GM21367 (cell line): ENCODE data around the gene SLC24A3.
"Not testable (repeated sequence)": the region's sequence is repeated elsewhere in the genome, so short reads cannot be mapped to it uniquely, and the experiment has no call there.

Source experiments
- ATAC-seq: cut with Tn5 transposase; IDR thresholded peaks from one replicate; pipeline ENCODE4 v1.9.1; 2021; ENCODE audit not compliant: unreplicated experiment

The SLC24A3 gene

DNA sequence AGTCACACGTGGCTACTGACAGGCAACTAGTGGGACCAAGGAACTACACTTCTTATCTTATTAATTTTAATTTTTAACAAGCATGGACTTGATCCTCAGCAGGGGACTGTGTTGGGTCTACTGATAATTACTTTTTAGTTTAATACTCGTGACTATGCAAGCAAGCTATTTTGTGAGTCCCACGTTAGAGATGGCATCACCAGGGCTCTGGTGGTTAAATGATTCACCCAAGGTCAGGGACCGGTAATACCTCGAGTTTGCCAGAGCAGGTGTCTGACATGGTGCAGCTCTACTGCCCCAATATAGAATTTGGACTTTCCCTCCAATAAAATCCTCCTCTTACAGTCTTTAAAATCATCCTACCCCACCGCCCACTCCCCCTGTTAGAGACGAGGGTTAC lies 447.0 kb downstream of the SLC24A3 start:
- ATAC-seq, result no peak

DNA sequence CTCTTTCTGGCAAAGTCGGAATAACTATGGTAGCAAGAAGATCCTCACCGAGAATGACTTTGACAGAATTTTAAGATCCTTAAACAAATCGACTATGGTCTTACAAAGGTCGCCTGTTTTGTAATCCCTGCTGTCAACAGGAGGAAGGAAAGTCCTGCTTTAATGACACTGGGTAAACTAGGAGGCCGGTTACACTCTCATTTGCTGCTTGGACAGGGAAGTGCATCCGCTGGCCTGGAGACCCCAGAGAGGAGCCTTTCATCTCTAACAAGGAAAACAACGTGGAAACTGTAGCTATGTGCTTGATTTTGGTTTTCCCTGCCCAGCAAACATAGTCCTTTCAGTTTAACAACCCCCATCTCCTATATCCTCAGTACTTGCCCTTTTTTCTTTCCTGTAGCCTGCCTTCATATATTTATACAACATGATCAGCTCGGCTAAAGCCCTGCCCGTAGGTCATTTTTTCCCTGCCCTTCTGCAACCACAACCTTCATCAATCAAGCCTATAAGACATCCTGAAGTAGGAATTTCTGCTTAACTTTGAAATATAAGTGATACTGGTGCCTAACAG lies 448.5 kb downstream of the SLC24A3 start:
- no peak for ATAC-seq

DNA sequence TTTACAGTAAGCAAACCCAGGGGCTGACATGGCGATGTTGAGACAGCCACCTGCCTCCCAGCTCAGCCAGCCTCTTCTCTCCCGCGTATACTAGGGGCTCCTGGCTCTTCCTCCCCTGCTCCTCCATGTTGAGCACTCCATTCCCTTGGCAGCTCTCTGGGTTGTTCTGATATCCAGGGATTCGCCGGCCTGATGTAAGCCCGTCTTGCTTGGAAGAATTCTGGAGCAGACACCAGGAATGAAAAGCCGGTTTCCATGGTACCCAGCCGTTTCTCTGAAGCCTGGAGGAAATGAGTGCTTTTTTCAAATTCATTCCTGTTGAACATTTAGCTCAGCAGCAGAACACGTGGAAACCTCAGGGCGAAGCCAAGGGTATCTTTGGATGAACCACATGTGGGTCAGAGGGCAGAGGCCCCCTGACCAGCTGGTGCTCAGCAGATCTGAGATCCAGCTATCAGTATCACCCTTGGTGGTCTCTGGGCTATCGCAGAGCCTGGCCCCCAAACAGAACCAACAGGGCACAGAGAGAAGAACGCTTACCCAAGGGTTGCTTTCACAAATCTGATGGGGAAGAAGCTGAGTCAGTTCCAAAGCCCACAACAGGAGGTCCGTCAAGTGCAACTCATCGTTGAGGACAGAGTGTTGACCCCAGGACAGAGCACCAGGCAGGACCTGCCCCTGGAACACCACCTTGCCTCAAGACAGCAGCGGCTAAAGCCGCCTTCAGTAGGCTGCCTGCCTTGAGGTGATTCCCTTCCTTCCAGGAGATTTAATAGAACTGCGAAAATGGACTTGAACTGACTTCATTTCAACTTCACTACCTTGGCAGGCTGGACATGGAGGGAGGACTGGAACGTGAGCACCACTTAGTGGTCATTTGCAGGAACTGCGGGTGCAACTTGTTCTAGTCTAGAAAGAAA lies 449.5 kb downstream of the SLC24A3 start:
- ATAC-seq, result no peak

DNA sequence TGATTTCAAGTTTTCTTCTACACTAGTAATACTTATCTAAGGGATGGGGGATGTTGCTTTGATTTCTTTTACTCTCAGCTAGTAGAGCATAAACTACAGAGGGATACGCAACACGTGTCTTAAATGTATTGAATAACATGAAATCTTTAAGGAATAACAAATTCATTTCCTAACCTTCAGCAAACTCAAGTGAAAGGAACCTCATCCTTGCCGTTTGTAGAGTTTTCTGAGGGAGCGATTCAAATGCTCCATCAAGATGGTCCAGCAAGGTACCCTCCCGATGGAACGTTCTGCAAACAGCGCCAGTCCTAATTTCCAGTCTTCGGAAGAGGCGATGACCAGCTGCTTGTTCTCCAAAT lies 450.2 kb downstream of the SLC24A3 start:
- ATAC-seq, result no peak

DNA sequence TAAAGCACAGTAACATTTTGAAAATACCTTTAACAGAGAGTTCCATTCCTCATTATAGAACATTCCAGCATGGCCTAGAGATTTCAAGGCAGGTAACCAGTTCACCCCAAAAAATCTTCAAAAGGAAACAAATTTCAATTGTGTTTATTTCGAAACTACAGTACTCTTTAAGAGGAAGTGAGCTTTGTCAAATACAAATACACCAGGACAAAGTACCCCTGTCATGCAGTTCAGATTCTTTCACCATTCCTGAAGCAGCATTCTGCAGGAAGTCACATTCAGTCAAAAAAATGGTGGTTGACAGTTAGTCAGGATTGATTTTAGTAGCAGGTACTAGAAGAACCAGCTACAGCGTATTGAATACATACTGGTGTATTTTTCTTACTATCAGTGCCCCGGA lies 456.0 kb downstream of the SLC24A3 start:
- no peak for ATAC-seq

DNA sequence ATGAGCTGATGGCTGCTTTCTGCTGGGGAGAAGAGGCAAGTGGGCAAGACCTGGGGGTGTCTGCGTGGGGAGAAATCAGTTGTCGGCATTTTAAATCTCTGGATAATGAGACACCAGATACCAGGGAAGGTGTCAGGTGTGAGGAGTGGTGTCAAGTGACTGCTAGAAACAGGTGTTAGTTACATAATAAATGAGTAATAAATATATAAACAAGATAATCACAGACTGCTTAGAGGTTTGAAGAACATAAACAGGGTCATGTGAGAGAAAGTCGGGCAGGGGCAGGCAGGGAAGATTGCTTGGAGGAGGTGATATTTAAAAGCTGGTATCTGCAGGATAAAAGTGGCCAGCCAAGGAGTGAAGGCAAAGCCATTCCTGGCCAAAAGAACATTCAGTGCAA lies 458.4 kb downstream of the SLC24A3 start:
- ATAC-seq, result no peak

DNA sequence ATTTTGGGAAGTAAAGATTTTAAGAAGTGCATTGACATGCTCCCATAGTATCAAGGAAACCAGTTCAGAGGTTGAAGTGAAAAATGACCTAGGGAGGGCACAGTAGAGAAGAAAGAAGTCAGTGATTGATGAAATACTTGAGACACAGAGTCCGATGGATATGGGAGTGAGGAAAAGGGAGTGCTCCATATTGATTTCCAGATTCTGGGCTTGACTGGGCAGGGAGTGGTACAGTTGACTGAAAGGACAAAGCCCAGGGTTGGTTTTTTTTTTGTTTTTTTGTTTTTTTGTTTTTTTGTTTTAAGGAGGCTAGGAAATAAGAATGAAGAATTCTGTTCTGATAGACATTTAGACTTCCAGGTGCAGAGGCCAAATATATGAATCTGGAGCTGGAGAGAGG lies 458.9 kb downstream of the SLC24A3 start:
- ATAC-seq, result no peak

DNA sequence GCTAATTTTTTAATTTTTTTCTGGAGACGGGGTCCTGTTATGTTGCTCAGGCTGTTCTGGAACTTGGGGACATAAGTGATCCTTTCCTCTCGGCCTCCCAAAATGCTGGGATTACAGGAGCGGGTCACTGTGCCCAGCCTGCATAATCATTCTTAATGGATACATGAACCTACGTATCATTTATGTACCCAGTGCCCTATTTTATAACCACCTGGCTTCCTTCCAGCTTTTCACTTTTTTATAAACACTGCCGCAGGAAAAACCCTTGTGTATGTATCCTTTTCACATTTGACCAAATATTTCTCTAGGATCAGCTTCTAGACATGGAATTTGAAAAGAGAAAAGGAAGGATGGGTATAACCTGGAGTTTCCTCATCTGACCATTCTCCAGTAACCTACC lies 460.1 kb downstream of the SLC24A3 start:
- no peak for ATAC-seq

DNA sequence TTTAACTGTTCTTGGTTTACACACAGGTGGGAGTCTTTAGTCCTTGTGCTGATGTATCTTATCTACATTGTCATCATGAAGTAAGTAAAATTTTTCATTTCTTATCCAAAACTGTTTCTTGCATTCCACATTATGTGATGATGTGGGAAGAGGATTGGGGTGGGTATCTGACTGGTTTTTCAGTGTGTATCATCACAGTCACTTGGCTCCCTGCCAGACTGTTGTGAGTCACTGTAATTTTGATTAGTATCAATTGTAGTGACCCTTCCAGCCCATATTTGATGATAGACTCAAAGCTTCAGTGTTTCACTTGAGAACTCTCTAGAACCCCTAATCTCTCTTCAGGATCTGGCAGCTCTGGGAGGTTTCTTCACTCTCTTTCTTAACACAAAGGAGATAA lies 461.1 kb downstream of the SLC24A3 start:
- no peak for ATAC-seq

DNA sequence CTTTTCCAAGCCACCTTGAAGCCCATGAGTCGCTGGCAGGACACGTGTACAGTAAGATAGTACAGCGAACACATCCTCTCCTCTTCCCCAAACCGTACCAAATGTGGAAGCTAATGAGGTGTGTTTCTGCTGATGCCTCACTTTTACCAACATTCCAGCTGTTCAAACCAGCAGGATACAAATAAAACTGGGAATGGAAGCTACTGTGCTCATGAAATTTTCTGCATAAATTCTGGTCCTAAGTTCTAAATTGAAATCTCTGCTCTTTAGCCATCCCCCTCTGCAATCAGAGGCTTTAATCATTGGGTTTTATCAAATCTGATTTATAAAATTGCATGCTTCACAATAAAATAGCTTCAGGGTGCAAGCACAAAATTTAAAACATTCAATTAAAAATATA lies 463.8 kb downstream of the SLC24A3 start:
- ATAC-seq, result no peak

DNA sequence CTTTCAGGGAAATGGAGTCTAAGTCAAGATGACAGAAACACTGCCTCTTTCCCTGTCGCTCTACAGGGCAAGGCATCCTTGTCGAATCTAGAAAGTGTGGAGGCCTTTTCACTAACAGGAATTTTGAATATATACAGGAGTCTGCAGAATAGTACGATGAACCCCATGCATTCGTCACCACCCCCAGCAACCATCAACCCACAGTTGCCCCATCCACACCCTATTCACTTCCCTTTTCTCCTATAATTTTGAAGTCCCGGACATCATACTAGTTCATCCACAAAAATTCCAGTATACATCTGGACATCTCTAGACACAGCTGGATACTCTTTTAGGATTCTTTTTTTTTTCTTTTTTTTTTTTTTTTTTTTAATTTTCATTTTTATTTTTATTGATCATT lies 464.9 kb downstream of the SLC24A3 start:
- no peak for ATAC-seq

DNA sequence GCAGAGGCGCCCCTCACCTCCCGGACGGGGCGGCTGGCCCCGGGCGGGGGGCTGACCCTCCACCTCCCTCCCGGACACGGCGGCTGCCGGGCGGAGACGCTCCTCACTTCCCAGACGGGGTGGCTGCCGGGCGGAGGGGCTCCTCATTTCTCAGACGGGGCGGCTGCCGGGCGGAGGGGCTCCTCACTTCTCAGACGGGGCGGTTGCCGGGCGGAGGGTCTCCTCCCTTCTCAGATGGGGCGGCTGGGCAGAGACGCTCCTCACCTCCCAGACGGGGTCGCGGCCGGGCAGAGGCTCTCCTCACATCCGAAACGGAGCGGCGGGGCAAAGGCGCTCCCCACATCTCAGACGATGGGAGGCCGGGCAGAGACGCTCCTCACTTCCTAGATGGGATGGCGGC lies 466.1 kb downstream of the SLC24A3 start:
- ATAC-seq, result not testable (repeated sequence)

DNA sequence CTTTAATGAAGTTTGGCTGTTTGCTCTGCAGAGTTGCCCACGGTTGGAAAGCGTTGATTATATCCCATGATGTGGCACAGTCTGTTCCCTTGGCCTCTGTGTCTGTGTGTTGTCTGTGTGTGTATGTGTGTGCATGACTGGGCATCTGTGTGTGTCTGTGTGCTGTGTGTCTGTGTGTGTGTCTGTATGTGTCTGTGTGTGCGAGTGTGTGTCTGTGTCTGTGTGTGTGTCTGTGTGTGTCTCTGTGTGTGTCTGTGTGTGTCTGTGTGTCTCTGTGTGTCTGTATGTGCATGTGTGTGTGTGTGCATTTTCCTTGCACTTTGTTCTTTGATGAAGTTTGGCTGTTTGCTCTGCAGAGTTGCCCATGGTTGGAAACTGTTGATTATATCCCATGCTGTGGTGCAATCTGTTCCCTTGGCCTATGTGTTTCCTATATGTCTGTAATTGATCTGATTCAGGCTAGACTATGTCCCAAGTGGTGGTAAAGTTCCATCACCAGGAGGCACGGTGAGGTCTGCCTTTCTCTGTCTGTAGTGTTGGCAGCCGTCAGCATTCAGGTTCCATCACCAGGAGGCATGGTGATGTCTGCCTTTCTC lies 467.6 kb downstream of the SLC24A3 start:
- ATAC-seq, result no peak

DNA sequence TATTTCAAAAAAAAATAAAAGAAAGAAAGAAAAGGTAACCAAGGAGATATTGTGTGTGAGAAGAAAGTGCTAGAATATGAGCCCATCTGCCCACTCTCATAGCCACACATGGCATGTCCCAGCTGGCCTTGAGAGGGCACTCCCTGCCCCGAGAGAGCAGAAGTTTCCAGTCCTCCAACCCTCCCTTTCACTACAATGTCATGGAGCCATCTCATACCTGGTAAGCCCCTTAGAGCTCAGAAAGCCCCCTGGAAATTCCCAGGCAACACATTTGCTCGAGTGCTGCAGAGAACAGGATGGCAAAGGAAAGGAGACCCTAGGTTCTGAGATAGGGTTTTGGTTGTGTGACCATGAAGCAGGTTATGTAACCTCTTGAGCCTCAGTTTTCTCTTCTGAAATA lies 469.8 kb downstream of the SLC24A3 start:
- ATAC-seq, result no peak

DNA sequence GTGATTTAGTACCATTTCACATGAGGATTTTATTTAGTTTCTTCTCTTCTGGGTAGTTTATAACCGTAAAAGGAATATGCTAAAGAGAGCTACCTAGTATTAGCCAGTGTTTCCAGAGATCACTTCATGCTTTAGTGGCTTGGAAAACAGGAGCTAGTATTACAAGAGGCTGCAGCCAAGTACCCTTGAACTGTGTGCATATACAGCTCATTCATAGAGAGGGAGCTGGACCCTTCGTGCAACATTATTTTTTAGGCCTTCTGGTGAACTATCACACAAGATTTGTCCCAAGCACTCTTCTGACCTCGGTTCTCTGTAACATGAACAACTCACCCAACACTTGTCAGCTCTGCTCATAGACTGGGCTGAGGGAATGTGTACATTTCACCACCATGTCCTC lies 470.7 kb downstream of the SLC24A3 start:
- ATAC-seq, result no peak

DNA sequence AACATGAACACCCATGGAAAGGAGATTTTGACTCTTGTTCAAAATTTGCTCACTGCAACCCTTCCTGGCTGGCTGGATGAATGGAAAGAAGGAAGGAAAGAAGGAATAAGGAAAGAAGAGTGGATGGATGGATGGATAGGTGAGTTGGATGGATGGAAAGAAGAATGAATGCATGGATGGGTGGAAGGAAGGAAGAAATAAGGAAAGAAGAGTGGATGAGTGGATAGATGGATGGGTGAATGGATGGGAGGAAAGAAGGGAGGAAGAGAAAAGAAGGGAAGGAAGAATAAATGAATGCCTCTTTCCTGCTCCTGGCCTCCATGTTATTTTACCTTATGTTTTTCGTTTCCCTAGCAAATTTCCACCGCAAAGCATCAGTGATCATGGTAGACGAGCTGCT lies 471.4 kb downstream of the SLC24A3 start:
- ATAC-seq, result no peak

DNA sequence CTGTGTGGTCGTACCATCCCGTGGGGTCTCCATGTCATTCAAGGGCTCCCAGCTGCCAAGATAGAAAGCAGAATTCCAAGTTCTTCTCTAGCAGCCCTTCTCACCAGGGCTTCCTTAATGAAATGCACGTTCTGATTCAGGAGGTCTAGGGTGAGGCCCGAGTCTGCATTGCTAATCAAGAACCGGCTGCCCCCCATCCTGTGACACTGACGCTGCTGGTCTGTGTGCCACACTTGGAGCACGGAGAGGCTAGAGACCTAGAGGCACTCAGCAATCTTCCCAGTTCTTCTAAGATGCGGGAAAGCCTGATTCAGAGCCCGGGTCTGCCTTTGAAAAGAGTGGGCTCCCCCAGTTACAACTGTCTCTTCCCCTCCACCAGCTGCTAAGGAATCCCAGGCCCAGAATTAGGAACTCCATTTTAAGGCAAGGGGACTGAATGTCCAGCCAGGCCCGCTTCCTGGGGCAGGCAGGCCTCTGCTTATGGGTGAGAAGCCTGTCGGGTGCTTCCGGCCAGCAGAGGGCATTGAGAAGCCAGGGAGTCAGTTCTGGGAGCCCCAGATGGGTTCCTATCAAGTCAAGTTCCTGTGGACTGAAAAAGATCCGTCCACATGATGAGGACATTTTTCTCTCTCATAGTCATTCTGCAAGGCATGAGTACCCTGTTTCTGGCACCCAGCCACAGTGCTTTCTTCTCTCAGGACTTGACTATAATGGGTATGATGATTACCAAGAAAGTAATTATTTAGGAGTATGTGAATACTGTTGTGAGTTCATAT lies 475.8 kb downstream of the SLC24A3 start:
- no peak for ATAC-seq

DNA sequence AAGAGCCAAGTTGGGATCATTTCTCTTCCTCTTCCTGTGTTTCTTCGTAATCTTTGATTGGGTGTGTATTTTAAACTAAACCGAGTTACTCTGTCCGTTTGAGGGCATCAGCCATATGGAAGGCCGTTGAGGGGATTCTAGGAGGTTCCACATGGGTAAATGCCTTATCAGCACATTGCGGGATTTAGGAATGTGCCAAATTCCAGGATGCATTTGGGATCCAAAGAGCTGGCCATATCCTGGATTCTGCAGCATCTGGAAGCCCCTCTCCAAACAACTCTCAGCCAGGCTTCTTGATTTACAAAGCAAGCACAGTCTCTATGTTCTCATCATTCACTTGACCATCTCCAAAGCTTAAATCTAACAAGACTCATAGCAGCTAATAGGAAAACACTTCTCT lies 478.0 kb downstream of the SLC24A3 start:
- ATAC-seq, result no peak

DNA sequence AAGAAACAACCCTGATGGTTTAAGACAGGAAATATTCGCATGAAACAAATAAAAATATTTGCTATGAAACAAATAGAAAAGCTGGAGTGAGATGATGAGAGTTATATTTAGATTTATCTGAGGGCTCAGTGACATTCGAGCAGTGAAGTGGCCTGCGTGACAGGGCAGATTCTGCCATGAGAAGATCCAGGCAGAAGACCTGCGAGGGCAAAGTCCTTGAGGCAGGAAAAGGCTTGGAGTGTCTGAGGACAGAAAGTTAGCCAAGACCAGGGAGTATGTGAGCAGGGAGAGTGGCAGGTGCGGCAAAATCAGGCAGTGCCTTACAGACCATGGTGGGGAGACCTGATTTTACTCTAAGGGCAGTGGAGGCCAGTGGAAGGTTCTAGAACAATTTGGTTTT lies 478.7 kb downstream of the SLC24A3 start:
- ATAC-seq, result no peak

DNA sequence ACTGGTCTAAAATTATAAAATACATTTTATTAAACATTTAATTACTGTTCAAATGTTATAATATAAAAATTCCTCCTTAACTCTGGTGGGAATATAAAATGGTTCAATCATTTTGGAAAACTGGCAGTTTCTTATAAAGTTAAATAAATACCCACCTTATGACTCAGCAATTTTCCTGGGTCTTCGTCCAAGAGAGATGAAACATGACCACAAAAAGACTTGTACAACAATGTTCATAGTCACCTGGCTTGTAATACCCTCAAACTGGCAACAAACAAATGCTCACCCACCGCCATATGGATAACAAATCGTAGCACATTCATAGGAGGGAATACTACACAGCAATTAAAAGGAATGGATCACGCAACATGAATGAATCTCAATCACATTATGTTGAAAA lies 479.7 kb downstream of the SLC24A3 start:
- ATAC-seq, result no peak

DNA sequence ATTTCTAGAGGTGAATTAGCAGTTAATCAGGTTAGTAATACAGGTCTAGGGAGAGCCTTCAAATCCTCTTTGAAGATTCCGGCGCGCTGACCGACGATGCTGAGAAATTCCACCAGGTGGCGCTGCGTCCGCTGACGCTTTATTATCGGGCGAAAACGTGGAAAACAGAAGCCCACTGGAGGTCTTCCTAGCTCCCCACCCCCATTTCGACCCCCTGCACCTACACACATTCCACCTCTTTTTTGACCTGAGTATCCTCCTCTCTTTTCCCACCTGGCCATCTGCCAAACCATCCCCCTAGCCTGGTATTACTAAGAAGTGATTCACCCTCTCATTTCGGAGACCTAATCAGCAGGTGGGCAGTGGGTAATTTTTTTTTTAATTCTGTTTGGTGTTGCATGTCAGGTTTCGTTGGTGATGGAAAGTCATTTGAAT lies 480.3 kb downstream of the SLC24A3 start:
- no peak for ATAC-seq

DNA sequence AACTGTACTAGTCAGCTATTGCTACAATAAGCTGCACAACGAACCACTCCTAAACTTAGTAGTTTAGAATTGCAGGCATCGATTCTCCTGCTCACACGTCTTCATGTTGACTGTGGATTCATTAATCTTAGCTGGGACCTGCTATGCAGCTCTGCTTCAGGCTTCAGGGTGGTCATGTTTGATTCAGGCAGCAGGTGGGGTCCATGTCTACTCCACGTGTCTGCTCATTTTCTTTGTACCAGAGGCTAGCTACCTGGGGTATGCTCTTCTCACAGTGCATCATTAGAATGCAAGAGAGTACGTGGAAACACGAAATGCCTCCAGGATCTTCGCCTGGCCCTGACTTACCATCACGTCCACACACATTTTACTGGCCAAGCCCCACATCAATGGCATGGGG lies 481.1 kb downstream of the SLC24A3 start:
- ATAC-seq, result no peak
